Measurements from ENCODE around the gene BMPER.

Gene BMPER

DNA sequence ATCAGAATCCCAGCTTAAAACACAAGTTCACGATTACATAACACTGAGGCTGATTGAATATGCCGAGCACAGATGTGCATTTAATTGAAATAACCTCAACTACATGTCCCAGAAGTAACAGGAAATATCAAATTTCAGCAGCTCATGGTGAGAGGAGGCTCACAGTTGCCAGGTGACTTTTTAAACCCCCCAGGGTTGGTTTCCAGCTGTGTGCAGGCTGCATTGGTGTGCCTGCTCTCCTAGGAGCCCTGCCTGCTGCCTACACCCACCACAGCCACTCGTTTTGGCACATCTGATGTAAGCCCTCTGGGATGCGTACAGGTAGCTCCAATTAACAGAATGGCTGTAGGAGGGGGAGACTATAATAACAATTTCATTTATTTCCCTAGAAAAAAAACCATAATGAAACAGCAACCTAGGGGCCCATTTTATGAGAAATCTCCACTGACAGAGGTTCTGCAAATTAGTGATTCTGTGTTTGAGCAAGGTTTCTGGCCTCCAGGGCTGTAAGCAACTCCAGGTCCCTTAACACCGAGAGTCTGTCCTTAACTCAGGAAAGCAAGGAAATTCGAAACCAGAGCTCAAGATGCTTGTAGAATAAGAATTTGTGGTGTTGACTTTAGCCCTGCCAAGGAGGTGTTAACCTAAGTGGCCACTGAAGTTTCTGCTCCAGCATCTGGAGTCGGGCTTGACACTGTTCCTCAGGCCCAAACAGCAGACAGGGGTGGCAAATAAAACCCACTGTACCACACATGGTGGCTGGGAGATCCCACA is 161.9 kb downstream of the BMPER start:
- no peak for DNase-seq

GRCh38 chr7:34069676-34070075 is 164.3 kb downstream of the BMPER start:
- no peak for DNase-seq

DNA sequence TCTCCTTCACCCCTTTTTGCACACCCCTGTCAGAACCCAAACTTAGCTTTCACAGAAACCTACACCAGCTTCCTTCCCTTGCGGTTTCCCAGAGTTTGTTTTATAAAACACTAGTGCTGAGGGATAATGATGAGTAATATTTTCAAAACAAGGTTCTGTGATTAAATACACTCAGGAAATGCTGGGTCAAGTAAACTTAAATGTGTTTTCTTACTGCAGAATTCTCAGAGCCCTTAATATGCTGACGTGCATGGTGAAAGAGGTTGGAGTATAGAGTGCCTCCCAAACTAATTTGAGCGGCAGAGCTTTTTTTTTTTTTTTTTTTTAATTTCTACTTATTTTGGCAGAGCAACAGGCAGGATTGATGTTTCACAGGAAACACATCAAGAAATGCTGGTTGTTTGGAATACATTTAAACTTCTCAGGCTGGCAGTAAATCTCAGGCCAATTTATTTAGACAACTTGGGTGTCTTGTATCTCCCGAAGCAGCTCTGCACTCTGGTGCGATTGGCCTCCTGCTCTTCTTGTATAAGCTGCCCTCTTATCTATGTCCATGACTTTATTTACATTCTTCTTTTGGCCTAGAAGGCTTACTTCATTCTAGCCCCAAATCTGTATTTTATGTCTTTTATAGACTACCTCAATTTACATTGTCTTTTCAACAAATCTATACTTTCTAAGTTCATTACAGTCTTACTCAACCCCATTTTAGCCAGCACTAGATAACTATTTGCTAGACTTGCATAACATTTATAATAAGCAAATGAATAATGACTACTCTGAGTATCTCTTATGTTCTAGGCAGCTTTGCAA is 165.4 kb downstream of the BMPER start:
- no peak for DNase-seq

GRCh38 chr7:34073676-34074075 is 168.3 kb downstream of the BMPER start:
- DNase-seq: no peak

GRCh38 chr7:34074421-34074820 is 169.1 kb downstream of the BMPER start:
- DNase-seq: no peak

GRCh38 chr7:34075523-34076370 is 170.4 kb downstream of the BMPER start:
- no peak for DNase-seq

DNA sequence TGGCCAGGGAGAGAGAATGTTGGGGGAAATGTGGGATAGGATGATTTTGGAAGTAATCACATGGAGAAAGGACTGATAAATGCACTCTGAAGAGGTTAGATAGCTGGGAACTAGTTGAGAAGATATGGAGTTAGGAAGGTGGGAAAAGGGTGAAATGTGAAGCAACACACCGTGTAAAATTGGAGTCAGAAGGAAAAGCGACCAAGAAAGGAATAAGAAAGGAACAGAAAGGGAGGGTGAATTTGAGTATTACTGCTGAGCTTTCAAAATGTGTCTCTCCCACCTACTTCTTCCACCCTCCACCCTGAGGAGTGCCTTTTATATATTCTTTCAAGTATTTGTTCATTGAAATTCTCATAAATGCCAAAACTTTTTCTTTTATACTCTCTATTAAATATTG is 171.8 kb downstream of the BMPER start:
- DNase-seq: no peak

DNA sequence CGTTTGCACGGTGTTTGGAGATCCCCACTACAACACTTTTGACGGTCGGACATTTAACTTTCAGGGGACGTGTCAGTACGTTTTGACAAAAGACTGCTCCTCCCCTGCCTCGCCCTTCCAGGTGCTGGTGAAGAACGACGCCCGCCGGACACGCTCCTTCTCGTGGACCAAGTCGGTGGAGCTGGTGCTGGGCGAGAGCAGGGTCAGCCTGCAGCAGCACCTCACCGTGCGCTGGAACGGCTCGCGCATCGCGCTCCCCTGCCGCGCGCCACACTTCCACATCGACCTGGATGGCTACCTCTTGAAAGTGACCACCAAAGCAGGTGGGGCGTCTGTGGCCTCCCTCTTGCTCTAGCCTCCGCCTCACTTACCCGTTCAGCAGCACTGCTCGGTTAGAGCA is 173.5 kb downstream of the BMPER start:
- no peak for DNase-seq

DNA sequence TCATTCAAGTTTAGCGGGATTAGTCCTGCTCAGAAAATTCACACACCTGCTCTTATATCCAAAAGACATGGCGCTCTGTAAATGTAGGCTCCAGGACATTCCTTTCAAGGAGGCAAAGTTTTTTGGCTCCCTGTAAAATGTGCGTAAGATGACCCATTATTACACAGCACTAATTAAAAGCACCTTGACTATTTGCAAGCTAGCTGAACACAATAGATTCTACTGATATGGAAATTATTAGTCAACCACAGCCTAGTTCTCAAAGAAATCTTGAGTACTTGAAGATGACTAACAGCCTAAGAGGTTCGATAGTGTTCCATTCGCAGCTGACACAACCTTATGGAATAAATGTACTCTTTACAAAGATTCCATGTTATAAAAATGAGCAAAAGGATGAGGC is 175.2 kb downstream of the BMPER start:
- DNase-seq: no peak

- no peak for DNase-seq
Observed at GRCh38 chr7:34081935-34082334, 176.6 kb downstream of the BMPER start.

DNA sequence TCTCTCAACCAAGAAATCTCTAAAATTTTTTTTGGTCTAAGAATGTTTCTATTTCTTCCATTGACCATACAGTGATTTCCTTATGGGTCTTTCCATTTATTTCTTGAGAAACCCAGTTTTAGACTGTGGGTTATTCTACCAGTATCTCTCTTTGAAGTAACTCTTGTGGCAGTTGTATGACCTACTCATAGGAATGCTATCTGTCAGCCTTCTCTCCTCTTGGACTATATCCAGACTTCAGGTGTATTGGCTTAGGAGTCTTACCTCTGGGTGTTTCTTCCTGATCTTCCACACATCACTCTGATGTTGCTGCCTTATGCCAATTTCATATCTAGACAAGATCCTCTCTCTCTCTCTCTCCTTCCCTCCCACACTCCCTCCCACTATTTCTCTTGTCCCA is 178.1 kb downstream of the BMPER start:
- DNase-seq: no peak

DNA sequence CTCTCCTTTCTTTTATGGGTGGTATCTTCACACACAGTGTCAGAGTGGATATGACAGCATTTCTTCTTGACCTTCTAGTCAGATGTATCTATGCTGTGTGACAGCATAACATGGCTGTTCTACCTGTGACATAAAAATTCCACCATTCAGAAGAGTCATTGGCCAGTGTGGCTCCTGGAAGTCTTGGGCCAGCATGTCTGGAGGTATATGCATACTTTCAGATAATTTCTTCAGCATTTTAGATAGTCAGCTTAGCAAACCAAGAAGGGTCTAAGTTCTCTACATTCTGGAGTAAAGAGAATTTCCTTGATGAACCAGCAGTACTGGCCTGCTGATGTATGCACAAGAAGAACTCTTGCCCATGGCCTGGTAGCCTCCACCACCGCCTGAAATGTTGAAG is 179.3 kb downstream of the BMPER start:
- DNase-seq: no peak

DNA sequence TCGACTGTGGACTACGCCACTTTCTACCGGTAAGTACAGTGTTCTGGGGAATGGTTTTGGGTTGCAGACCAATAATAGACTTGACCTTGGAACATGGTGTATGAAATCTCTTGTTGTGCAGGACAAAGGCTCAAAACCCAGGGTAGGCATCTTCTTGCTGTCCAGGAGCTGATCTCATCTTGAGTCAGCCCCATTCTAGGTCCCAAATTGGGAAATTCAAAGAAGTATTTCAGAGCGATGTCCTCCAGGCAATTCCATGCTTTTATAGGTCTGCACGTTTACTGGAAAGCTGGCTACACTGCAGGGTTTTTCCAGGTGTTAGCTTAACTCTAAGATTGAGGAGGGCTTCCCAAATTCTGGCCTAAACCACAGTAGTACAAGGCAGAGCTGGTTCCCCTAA is 180.7 kb downstream of the BMPER start:
- DNase-seq: no peak

- no peak for DNase-seq
Observed at GRCh38 chr7:34086981-34087380, 181.6 kb downstream of the BMPER start.

- no peak for DNase-seq
Observed at GRCh38 chr7:34087892-34088891, 182.9 kb downstream of the BMPER start.

DNA sequence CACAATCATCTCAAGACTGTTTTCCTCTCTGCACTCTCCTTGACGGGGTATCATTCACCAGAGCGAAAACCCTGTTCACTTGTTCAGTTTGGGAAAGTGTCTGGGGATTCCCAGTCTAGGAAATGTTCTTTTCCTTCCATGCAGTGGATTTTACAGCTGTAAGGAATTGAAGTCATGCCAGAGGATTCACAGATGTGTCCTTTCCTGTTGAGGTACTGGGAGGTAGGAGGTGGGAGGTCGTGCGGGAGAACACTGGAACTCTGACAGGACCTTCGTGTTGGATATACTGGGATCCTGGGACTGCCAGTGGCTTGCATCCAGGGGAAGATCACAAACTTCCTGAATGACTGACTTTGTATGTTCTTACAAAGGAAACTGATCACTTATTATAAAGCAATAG is 185.5 kb downstream of the BMPER start:
- DNase-seq: no peak

- DNase-seq: no peak
Observed at GRCh38 chr7:34091321-34091917, 186.1 kb downstream of the BMPER start.

GRCh38 chr7:34093276-34093675 is 187.9 kb downstream of the BMPER start:
- no peak for DNase-seq

DNA sequence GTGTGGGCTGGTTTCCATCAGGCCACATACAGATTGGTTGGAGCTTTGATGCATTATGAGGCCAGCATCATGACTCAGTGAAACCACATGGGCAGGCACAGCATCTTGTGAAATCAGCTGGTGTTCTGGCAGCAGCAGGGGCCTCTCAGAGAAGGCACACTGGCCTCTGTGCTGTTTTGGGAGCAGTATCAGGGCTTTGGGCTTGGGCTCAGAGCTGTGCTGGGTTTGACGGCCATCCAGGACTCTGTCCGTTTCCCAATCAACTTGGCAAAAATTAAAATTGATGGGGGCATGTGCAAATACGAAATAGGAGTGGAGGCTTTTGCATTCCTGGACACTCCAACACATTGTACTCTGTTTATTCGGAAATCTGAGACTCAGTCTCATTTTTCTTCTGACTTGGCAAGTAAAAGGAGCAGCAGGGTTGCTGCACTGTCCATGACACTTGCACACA is 190.9 kb downstream of the BMPER start:
- no peak for DNase-seq

- no peak for DNase-seq
Observed at GRCh38 chr7:34096777-34097176, 191.4 kb downstream of the BMPER start.

DNA sequence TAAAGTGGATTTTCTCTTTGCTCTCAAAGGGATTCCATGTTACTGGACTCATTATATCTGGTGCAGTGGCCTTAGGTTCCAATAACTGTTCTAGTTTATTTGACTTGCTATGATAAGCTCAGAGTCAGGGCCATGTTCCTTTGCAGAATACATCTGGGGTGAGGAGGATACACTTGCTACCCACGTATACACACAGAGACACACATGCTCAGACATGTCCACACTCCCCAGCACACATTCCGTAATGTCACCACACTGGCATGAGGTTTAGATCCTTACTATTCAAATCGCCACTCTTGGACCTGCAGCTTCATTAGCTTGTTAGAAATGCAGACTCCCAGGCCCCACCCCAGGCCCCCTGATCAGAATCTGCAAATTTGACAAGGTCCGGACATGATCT is 195.3 kb downstream of the BMPER start:
- no peak for DNase-seq

DNA sequence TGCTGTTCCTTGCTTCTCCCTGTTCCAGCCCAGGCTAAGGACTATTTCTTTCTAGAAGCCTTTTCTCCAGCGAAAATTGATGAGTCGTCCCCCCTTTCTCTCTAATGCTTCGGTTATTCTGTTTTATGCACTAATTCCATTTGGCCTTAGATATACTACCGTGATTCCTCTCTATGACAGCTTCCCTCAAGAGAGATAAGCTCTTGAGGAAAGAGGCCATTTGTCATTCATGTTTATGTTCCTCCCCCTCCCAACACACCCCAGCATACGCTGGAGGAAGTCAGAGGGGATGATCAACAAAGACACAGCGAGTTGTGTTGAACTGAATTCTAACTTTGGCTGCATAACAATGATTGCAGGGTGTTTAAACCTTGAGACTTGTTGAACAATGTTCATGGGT is 198.8 kb downstream of the BMPER start:
- no peak for DNase-seq

All from activated CD4-positive, alpha-beta T cell treated with anti-CD3 and anti-CD28 coated beads, Interleukin-2, amount 50 U/mL, for 4 hours (primary cell).